GM10248 (cell line): ENCODE results near the gene MYBPC1.
"Not testable (repeated sequence)": the region's sequence is repeated elsewhere in the genome, so short reads cannot be mapped to it uniquely, and the experiment has no call there.

ENCODE experiments used
- CTCF ChIA-PET: fragments of 300-600 bp; sonication (Branson Sonifier 250); formaldehyde crosslinking; extraction: SDS; loops from one replicate; lab custom pipeline; 2021; ENCODE audit warnings: antibody characterized with exemption; lab: Yijun Ruan, JAX
- POLR2A ChIA-PET: fragments of 350-650 bp; sonication (Branson Sonifier 250); formaldehyde crosslinking; extraction: SDS; loops from one replicate; lab custom pipeline; 2020; ENCODE audit warnings: antibody characterized with exemption; lab: Yijun Ruan, JAX
- DNase-seq: peaks from one replicate; pipeline ENCODE4 v3.0.0; 2012; ENCODE audit errors: extremely low spot score
- CTCF ChIP-seq: IDR thresholded peaks from 2 replicates; pipeline ENCODE4 v1.5.1; 2012; ENCODE audit warnings: mild to moderate bottlenecking, low read depth; ENCODE audit errors: extremely low read depth, missing control alignments, control extremely low read depth

The MYBPC1 gene

DNA sequence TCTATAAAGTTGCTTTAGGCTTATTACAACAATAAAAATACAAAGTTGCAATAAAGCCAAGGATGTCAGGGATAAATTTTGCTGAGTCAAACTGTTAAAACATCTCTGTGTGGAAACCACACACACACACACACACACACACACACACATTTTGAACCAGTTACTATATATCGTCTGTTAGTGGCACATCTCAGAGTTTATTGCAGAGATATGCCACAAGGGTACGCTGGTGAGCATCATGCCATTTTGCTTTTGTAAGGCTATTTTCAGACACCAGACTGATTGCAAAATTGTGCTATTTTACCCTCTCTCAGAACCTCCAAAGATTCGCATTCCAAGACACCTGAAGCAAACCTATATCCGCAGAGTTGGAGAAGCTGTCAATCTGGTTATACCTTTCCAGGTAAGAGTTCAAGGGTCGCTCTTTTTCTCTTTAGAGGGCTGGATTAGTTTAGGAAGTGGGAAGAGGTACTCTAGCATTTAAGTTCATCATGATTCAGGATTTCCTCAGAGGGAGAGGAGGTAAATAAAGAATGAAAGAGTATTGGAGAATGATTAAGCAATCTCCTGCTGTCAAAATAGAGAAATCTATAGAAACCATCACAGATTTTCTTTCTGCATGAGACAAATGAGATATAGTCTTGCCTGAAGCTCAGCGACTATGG lies 75.4 kb downstream of the MYBPC1 start:
- peak; percentile 35 for TF ChIP-seq CTCF
- CTCF ChIA-PET: interaction anchor here (0.6 to 1.0 kb wide), 2 partner anchors 14 to 29 kb away, joined by 3 read pairs; no protein-coding TSS in a partner anchor
- peak; percentile 24 for DNase-seq

GRCh38 chr12:101671157-101671791 lies 76.5 kb downstream of the MYBPC1 start:
- no peak for TF ChIP-seq CTCF
- DNase-seq: peak; percentile 38
- ChIA-PET POLR2A (no interaction called here), CTCF (interaction anchor here (1.0 kb wide), 1 partner anchor 27 kb away, joined by 3 read pairs; no protein-coding TSS in a partner anchor)

More for the DNA sequence above, 75.4 kb downstream of the MYBPC1 start:
- POLR2A ChIA-PET: no interaction called here

DNA sequence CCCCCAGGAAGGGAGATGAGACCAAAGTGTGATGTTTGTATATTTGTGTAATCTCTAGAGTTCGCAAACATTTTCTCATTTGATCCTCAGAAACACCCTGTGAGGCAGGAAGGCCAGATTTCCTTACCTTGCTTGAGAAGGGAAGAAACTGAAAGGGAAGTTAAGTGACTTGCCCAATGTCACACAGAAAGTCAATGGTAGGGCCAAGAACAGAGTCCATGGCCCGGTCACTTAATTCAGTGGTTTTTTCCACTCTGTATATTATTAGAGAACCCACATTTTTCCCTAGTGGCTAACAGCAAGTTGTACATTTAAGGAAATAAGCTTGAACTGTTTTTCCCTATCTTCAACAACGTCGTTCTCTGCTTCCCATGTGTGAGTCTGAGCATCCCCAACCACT lies 77.1 kb downstream of the MYBPC1 start:
- ChIA-PET CTCF (no interaction called here), POLR2A (no interaction called here)
- no peak for DNase-seq
- no peak for TF ChIP-seq CTCF

DNA sequence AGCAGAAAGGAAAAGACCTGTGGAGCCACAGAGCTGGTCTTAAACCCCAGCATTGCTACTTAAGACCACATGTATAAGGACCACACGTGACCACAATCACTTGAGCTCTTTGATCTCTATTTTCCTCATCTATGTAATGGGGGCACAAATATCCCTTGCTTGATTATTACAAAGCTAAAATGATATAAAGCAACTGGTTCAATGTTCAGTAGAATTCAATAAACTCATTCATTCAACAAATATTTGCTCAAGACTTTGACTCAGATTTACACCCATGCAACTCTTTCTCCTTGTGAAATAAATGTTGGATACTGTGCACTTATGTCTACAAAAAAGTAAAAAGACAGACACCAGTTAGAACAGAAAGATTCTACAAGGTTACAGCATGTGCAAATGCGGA lies 80.8 kb downstream of the MYBPC1 start:
- DNase-seq: no peak
- ChIA-PET POLR2A (no interaction called here), CTCF (interaction anchor here (1.9 kb wide), 1 partner anchor 13 kb away, joined by 6 read pairs; no protein-coding TSS in a partner anchor)
- no peak for TF ChIP-seq CTCF

- DNase-seq, POLR2A ChIA-PET: not testable (repeated sequence)
- CTCF ChIA-PET: interaction anchor here (1.9 kb wide), 1 partner anchor 12 kb away, joined by 6 read pairs; no protein-coding TSS in a partner anchor
Observed at GRCh38 chr12:101676497-101676896, 81.7 kb downstream of the MYBPC1 start.

GRCh38 chr12:101678081-101678480 lies 83.3 kb downstream of the MYBPC1 start:
- TF ChIP-seq CTCF: no peak
- POLR2A ChIA-PET: no interaction called here
- DNase-seq: no peak
- CTCF ChIA-PET: no interaction called here

GRCh38 chr12:101680240-101680639 lies 85.5 kb downstream of the MYBPC1 start:
- no peak for TF ChIP-seq CTCF
- POLR2A ChIA-PET: no interaction called here
- DNase-seq: no peak
- CTCF ChIA-PET: no interaction called here
